Measurements from ENCODE around the gene SPEM2. TPM values are rescaled to one million over a fixed set of nuclear protein-coding genes. Genes with fewer than 3 reads are reported as not detected.
"Not testable (repeated sequence)": the region's sequence is repeated elsewhere in the genome, so short reads cannot be mapped to it uniquely, and the experiment has no call there.

Gene SPEM2
- total RNA-seq, 6 experiments from 2014 or later: not detected

GRCh38 chr17:7466639-7467341 is 41.4 kb downstream of the SPEM2 start:
- intact Hi-C loops (cut with DNase I): no loop called here
- H3K4me1 ChIP-seq: peaks cover 0 to 37% (median 9%) of the 10 kb centered on the region in 4 donors
- no peak overlapping the region for H3K4me3 ChIP-seq
- no peaks in the 10 kb centered on the region for H3K27me3 ChIP-seq
- peaks cover 0 to 3% (median 0%) of the 10 kb centered on the region in 4 donors for H3K36me3 ChIP-seq
- ATAC-seq (peak; percentile 51 to 58 (median 56)), DNase-seq (peak in 2 of 3 donors; percentile 78)
- TF ChIP-seq POLR2A (IDR thresholded peaks at IDR 0.05) (no peak), CTCF (IDR thresholded peaks at IDR 0.05) (no peak)
- 20% methylated on average over 2 of the region's 16 CpGs for whole genome bisulfite sequencing (ENCODE audit: insufficient coverage, low coverage, low lambda C conversion rate, missing lambda C conversion rate)
- no peaks in the 10 kb centered on the region for H3K9me3 ChIP-seq
- H3K27ac ChIP-seq: peak overlapping the region in 2 of 3 donors; percentile 33 to 43

GRCh38 chr17:7467498-7467897 is 42.1 kb downstream of the SPEM2 start:
- ATAC-seq: no peak
- Histone ChIP-seq H3K36me3 (peaks cover 0 to 3% (median 0%) of the 10 kb centered on the region in 4 donors), H3K27me3 (no peaks in the 10 kb centered on the region), H3K4me3 (no peak overlapping the region), H3K9me3 (no peaks in the 10 kb centered on the region), H3K4me1 (peaks cover 0 to 37% (median 9%) of the 10 kb centered on the region in 4 donors), H3K27ac (peak overlapping the region in 2 of 3 donors; percentile 33 to 43)
- intact Hi-C loops (cut with DNase I): no loop called here
- 100% methylated on average over 1 of the region's 3 CpGs for WGBS (ENCODE audit: insufficient coverage, low coverage, low lambda C conversion rate, missing lambda C conversion rate)
- TF ChIP-seq POLR2A (IDR thresholded peaks at IDR 0.05) (no peak), CTCF (IDR thresholded peaks at IDR 0.05) (no peak)
- DNase-seq: no peak

- WGBS (ENCODE audit: insufficient coverage, low coverage, low lambda C conversion rate, missing lambda C conversion rate): 87% methylated on average over 3 of the region's 11 CpGs
- no peaks in the 10 kb centered on the region for H3K27me3 ChIP-seq
- no peaks in the 10 kb centered on the region for H3K9me3 ChIP-seq
- no peak for DNase-seq
- no peak for ATAC-seq
- intact Hi-C loops (cut with DNase I): no loop called here
- H3K27ac ChIP-seq: no peak overlapping the region
- TF ChIP-seq CTCF (IDR thresholded peaks at IDR 0.05) (no peak), POLR2A (IDR thresholded peaks at IDR 0.05) (no peak)
- H3K4me1 ChIP-seq: peaks cover 0 to 37% (median 9%) of the 10 kb centered on the region in 4 donors
- H3K36me3 ChIP-seq: peaks cover 0 to 2% (median 0%) of the 10 kb centered on the region in 4 donors
- H3K4me3 ChIP-seq: no peak overlapping the region
These were observed 42.9 kb downstream of the SPEM2 start for GRCh38 chr17:7468290-7468689.

- TF ChIP-seq CTCF (IDR thresholded peaks at IDR 0.05): no peak
- TF ChIP-seq POLR2A (IDR thresholded peaks at IDR 0.05): no peak
- Histone ChIP-seq H3K4me1 (peaks cover 0 to 37% (median 9%) of the 10 kb centered on the region in 4 donors), H3K9me3 (no peaks in the 10 kb centered on the region), H3K27me3 (no peaks in the 10 kb centered on the region), H3K4me3 (no peak overlapping the region), H3K27ac (no peak overlapping the region), H3K36me3 (no peaks in the 10 kb centered on the region)
- DNase-seq (no peak), ATAC-seq (no peak)
- intact Hi-C loops (cut with DNase I): no loop called here
- WGBS (ENCODE audit: insufficient coverage, low coverage, low lambda C conversion rate, missing lambda C conversion rate): 52% methylated on average over 12 of the region's 12 CpGs
These were observed 43.5 kb downstream of the SPEM2 start for GRCh38 chr17:7468804-7469389.

GRCh38 chr17:7469843-7470242 is 44.4 kb downstream of the SPEM2 start:
- Histone ChIP-seq H3K27ac (peak overlapping the region in 1 of 3 donors; percentile 30), H3K4me1 (peaks cover 0 to 44% (median 12%) of the 10 kb centered on the region in 4 donors)
- peak in 1 of 4 donors; percentile 6 for ATAC-seq
- H3K9me3 ChIP-seq; DNase-seq; intact Hi-C loops (cut with DNase I); H3K27me3 ChIP-seq; H3K36me3 ChIP-seq; H3K4me3 ChIP-seq: not testable (repeated sequence)
- WGBS (ENCODE audit: insufficient coverage, low coverage, low lambda C conversion rate, missing lambda C conversion rate): 62% methylated on average over 10 of the region's 12 CpGs

GRCh38 chr17:7470457-7470973 is 45.1 kb downstream of the SPEM2 start:
- DNase-seq; intact Hi-C loops (cut with DNase I); H3K36me3 ChIP-seq; H3K9me3 ChIP-seq; H3K27me3 ChIP-seq; H3K4me3 ChIP-seq: not testable (repeated sequence)
- ATAC-seq: peak in 3 of 4 donors; percentile 43 to 72 (median 60)
- 56% methylated on average over 8 of the region's 8 CpGs for WGBS (ENCODE audit: insufficient coverage, low coverage, low lambda C conversion rate, missing lambda C conversion rate)
- peak overlapping the region in 1 of 3 donors; percentile 30 for H3K27ac ChIP-seq
- H3K4me1 ChIP-seq: peaks cover 0 to 47% (median 15%) of the 10 kb centered on the region in 4 donors
